ENCODE data around the gene ZIC4.

The ZIC4 gene

DNA sequence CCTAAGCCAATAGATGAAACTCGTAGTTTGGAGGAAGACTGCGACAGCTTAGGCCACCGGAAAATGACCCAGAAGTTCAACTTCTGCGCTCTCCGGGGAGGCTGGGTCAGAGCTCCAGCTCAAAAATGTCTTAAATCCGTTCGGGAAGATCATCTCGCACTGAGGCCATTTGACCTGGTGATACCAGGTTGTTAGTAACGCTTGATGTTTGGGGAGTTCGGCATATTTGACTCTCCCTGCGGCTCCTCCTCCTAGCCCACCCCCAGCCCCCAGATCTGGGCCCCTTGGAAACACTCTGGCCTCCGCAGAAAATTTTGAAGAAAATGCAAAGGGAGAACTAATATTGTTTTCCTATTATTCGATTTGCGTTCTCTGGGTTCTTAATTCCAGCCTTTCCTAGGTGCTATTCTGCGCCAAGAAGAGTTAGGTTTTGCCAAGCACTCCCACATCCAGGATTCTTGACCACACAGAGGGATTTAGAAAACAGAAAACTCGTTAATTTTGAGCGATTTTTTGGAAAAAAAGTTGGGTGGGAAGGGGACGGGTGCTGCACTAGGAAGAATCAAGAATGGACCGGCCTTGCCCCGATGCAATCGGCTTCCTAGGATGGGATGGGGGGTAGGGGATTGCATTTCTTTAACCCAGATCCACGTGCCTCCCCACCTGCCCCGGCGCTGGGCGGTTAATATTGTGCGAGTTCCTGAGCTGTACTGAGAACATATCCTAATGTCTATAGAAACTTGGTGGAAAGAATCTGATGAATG is 50.0 kb downstream of the ZIC4 start:
- DNase-seq (ENCODE audit: low read depth in 1 of 2, low spot score in 1 of 2): no peak

DNA sequence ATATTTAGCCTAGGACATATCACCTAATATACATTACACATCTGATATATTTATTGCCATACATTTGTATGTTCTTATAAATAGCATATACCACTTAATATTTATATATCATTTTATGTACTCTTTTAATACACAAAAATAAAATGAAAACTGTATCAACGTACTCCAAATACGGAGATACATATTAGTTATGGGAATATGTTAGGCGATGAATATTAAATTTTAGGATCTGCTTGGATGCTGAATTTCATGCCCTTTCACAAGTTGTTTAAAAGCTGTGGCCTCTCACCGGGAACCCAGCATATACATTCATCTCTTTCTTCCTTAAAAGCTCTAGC is 50.6 kb downstream of the ZIC4 start:
- DNase-seq (ENCODE audit: low read depth in 1 of 2, low spot score in 1 of 2): no peak

DNA sequence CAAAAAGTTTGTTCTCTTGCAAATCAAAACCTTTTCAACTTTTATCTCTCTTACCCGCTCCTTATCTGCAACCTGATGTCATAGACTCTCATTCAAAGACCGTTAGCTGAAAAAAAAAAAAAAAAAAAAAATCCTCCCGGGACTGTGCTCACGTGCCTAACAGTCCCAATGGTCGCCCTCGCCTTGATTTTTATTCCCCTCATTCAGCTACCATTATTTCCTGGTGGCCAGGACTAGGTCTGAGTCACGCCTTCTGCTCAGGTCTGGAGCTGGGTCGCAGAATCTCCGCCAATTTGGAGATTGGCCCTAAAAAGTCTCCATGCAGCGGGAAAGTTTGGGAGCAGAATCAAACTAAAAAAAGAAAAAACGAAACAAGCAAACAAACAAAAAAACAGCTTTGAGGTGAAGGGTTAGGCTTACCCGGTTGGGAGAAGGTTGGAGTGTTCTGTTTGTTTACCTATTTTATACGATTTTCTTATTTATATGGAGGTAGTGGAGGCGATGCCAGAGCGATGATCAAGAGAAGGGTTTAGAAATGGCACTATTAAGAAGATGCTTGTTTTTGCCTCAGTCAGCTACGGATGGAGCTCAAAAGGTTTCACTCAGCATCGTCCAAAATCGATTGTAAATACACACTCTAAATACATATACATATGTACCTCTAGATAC is 51.1 kb downstream of the ZIC4 start:
- DNase-seq (ENCODE audit: low read depth in 1 of 2, low spot score in 1 of 2): no peak

DNA sequence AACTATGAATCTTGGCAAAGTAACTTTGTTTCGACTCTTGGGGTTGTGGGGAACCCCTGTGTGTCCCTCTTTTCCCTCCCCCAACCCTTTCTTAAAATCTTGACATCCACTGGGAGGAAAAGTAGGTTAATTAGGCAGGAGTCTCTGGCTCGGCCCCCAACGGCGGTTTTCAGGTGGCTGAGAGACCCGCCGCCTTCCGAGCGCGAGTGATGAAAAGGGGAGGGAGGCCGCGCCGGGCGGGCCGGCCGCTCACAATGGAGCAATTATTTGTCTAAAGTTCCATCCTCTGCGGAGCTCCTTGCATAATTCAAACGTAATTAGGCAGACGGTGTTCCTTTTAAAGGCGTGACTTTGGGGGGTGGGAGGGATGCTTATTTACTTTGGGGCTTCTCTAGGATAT is 51.7 kb downstream of the ZIC4 start:
- DNase-seq (ENCODE audit: low read depth in 1 of 2, low spot score in 1 of 2): no peak

DNA sequence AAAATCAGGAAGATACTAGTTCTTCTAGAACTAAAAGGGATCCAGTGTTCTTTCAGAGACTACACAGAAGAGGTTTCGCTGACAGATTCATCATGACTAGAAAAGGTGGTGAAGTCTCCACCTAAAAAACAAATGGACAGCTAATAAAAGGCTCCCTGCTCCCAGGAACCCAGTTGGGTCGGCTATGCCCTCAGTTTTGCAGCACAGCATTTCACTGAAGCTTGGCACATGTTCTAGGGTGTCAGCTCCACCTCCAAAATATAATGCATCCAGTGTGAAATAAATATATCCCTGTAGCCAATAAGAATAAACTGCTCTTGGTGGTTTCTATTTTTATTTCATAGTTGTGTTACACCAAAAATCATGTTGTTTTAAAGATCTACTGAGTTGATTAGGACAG is 55.0 kb downstream of the ZIC4 start:
- no peak for DNase-seq (ENCODE audit: low read depth in 1 of 2, low spot score in 1 of 2)

DNA sequence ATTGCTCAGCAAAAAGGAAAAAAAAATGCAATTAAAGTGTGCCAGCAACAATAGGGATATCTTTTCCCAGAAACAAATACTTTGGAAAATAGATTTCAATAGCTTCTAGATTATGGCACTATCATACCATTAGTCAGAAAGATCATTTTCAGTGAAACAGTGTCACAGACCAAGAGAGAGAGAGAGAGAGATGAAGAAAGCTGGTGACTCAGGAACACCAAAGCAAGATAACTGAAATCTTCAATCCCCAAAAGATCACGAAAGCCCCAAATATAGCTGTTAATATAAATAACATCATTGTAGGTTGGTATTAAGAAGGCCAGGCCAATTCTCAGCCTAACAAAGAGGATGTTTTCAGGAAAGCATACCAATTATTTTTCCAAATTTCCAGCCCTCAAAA is 57.4 kb downstream of the ZIC4 start:
- DNase-seq (ENCODE audit: low read depth in 1 of 2, low spot score in 1 of 2): no peak

DNA sequence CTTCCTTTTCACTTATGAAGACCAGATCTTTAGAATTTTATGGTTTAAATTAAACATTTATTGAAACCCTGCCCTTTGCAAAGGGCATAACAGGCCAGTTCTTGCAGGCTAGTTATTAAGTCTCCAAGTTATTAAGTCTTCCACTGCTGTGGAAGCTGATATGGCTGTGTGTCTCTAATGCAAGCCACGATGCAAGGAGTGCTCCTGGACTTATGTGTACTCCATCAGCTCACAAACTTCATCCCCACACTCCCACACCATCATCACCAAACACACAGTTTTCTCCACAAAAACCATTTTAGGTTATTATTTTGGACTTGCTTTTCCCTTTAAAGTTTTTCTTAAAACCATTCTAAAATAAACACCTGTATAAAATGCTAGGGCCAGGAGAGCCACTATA is 62.4 kb downstream of the ZIC4 start:
- DNase-seq (ENCODE audit: low read depth in 1 of 2, low spot score in 1 of 2): no peak

DNA sequence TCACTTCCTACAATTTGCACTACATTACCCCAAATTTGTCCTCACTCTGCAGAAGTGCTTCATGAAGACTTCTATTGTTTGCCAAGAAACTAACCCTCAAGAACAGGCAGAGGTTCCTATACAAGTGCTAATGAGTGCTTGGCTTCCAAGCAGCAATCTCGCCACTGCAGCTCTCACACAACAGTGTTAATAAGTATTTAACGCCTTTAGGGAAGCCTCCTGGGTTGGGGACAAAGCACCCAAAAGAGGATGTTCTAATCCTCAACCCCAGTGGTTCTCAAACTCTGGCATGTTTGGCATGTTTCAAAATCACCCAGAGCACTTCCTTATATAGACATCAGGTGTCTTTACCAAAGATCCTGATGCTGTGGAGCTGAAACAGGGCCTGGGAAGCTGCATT is 64.6 kb downstream of the ZIC4 start:
- DNase-seq (ENCODE audit: low read depth in 1 of 2, low spot score in 1 of 2): no peak

DNA sequence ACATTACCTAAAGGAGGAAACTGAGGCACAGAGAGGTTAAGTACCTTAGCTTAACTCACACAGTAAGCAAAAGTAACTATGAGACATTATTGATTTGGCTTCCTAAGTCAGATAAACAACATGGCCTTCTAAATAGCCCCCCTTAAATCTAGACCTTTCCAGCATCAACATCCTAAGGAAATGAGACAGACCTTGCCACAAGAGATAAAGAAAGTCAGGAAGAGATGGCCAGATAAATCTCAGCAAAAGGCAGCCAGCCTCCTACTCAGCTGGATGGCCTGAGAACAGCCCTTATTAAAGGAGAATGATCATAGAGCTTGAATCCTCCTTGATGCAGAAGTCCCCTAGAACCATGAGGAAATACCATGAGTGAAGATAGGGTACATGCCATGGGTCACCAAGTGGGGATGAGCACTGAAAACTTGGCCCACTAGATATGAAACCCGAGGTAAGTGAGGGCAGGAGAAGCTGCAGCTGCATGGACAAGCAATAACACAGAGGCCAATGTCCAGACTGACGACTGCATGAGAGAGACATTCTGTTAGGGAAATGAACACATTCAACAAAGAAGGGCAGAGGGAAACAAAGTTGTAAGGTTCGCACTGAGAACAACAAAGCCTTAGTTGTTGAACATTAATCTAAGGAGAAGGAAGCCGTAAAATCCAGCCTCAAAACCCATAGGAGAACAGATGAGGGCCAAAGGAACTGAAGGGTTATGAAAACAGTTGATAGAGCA is 69.6 kb downstream of the ZIC4 start:
- DNase-seq (ENCODE audit: low read depth in 1 of 2, low spot score in 1 of 2): no peak
